GM21723 (cell line): Measurements from ENCODE around the gene CCDC70.

Experiments used
- ATAC-seq: cut with Tn5 transposase; IDR thresholded peaks from one replicate; pipeline ENCODE4 v1.9.1; 2021; ENCODE audit warnings: mild to moderate bottlenecking, moderate library complexity; ENCODE audit not compliant: unreplicated experiment

The CCDC70 gene

GRCh38 chr13:51828730-51829567, 32.8 kb upstream of the CCDC70 start:
- ATAC-seq, result no peak

DNA sequence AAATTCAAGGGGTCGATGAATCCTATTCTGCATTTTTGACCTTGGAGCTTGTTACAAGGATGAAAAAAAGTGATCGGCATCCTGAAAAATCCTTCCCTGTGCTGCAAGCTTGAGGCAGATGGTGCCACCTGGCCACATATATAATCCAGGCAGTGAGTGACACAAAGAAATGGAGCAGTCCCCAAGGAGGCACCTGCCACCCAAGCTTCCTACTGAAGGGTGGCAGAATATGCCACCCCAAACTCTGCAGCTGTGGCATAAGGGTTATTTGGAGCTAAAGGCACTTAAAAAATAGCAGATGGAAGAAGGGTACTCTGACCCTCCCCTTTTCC, 32.2 kb upstream of the CCDC70 start:
- ATAC-seq, result no peak

- ATAC-seq, result no peak
These were observed 30.2 kb upstream of the CCDC70 start for GRCh38 chr13:51831519-51831918.

DNA sequence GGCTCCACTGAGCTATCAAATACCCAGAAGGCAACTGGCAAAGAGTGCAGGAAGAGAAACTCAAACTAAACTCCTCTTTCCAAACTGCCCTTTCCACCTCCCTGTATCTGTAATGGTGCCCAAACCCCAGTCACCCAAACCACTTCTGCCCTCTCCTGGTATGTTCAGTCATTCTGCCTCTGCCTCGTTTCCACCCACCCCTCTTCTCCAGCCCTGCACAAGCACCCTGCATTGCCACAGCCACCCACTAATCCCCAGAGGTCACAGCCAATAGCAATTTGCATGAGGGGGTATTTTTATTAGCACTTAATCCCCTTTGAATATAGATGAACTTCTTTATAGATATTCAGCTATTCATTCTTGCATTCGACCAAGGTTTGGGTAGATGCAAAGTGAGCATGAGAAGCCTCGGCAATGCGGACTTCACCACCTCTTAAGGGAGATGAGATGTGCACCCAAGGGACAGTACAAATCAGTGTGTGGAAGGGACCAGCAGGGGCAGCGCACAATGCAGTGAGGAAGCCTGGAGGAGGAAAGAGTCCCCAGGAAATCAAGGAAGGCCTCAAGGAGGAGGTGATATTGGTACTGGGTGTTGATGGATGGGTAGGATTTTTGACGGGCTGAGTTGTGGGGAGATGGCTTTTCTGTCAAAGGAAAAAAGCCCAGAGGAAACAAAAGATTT, 29.2 kb upstream of the CCDC70 start:
- ATAC-seq, result peak; percentile 88

DNA sequence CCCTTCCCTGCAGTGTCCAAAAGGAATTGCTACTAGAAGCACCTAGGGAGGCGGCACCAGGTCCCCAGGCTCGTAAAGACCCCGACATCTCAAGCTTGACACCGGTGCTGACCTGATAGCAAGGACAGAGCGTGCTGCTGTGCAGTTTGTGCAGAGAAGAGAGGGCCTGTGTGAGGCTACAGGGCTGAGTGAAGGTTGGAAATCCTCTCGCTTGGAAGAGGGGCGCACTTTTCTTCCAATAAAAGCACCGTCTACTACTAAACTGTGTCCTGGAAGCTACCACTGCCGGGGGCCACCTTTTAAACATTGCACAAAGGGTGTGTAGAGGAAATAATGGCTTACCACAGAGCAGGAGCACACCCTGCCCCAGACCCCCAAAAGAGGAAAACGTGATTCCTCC, 27.8 kb upstream of the CCDC70 start:
- ATAC-seq, result no peak

GRCh38 chr13:51834581-51835171, 27.1 kb upstream of the CCDC70 start:
- no peak for ATAC-seq

- no peak for ATAC-seq
These were observed 24.8 kb upstream of the CCDC70 start for GRCh38 chr13:51837016-51837415.

- ATAC-seq, result no peak
These were observed 23.4 kb upstream of the CCDC70 start for GRCh38 chr13:51838240-51838846.

- ATAC-seq, result no peak
These were observed 21.8 kb upstream of the CCDC70 start for GRCh38 chr13:51839711-51840540.

DNA sequence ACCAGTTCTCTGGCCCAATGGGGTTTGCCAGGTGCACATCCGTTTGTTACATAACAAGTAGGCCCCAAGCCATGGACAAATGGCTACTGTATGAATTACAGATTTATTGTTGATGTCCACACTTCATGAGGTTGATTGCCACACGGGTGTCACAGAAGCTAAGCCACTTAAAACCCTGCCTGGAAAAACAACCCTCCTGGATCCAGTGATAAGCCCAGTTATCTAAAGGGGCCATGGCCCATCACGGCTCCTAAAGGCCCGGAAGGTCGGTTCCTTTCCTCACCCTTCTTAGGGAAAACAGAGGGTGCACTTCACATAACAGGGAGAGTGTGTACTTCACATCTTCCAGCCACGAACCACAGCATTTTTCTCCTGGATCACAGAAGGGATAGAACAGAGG, 20.9 kb upstream of the CCDC70 start:
- no peak for ATAC-seq

- no peak for ATAC-seq
These were observed 20.0 kb upstream of the CCDC70 start for GRCh38 chr13:51841732-51842131.

- no peak for ATAC-seq
These were observed 18.2 kb upstream of the CCDC70 start for GRCh38 chr13:51843529-51843928.

- ATAC-seq, result peak; percentile 64
These were observed 16.8 kb upstream of the CCDC70 start, which contains the start of gene TMEM272 for GRCh38 chr13:51844862-51845573. Gene TMEM272 (minus strand): TSS chr13:51845177. CDS start chr13:51838530, 6,647 bp downstream.

- no peak for ATAC-seq
These were observed 16.0 kb upstream of the CCDC70 start for GRCh38 chr13:51845574-51846318.

DNA sequence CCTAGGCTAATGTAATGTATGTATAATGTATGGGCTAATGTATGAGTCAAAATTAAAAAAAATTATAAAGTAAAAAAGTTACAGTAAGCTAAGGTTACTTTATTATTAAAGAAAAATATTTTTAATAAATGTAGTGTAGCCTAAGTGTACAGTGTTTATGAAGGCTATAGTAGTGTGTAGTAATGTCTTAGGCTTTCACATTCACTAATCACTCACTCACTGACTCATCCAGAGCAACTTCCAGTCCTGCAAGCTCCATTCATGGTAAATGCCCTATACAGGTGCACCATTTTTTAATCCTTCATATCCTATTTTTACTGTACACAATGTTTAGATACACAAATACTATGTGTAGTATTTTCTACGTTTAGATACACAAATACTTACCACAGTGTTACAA, 15.0 kb upstream of the CCDC70 start:
- no peak for ATAC-seq

- ATAC-seq, result no peak
These were observed 13.1 kb upstream of the CCDC70 start for GRCh38 chr13:51848674-51849073.

- no peak for ATAC-seq
These were observed 12.3 kb upstream of the CCDC70 start for GRCh38 chr13:51849145-51850101.

DNA sequence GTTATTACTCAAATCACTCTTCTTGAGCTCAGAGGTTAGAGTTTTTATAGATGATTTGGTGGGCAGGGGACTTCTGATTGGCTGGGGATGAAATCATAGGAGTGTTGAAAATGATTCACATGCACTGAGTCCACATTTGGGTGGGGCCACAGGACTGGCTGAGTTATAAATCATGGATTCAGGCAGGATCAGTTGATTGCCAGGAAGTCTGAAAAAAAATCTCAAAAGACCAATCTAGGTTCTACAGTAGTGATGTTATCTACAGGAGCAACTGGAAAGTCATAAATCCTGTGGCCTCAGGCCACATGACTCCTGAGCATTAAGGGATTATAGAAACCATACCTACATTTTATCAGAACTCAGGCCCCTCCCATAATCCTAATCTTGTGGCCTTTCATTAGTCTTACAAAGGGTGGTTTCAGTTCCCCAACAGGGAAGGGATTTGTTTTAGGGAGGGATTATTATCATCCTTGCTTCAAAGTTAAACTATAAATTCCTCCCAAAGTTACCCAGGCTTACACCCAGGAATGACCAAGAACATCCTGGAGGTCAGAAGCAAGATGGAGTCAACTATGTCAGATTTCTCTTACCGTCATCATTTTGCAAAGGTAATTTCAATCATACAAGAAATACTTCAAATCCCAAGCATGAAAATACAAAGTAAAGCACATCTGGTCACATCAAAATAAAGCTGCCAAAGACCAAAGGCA, 5.6 kb upstream of the CCDC70 start:
- no peak for ATAC-seq
